Naive thymus-derived CD8-positive, alpha-beta T cell (primary cell): ENCODE results near the gene INHBC. TPM values are rescaled to one million over a fixed set of nuclear protein-coding genes. Genes with fewer than 3 reads are reported as not detected.

ENCODE experiments used
- ATAC-seq, 2 donors: fragments of 150-1000 bp; cut with Tn5 transposase in 1 of 2; sonication (Bioruptor Pico), chemical (Tn5 transposase) in 1 of 2; 1 replicate in 1 of 2; 2 replicates in 1 of 2; pipeline ENCODE4 v1.10.0; 2021; ENCODE audit warnings: mild to moderate bottlenecking in 2 of 2, moderate library complexity in 2 of 2
- POLR2A ChIA-PET: fragments of 350-600 bp; sonication (Branson Sonifier 250); formaldehyde crosslinking; loops from one replicate; lab custom pipeline; 2021; ENCODE audit warnings: antibody characterized with exemption; lab: Charles Lee
- DNase-seq, 10 donors: peaks; one replicate each; pipeline versions ENCODE4 v3.0.0 to v3.0.0-alpha.2; 2020 to 2022
- H3K27ac Mint-ChIP-seq, 10 donors: one replicate each; pipeline ENCODE4 v1.8.0; 2020 to 2022; ENCODE audit warnings: mild to moderate bottlenecking in 10 of 10, mixed read lengths in 10 of 10, moderate library complexity in 4 of 10, inconsistent platforms in 1 of 10
- H3K27me3 Mint-ChIP-seq, 5 donors: one replicate each; pipeline ENCODE4 v1.8.0; 2021 to 2022; ENCODE audit warnings: mixed read lengths in 5 of 5
- H3K36me3 Mint-ChIP-seq, 3 donors: one replicate each; pipeline ENCODE4 v1.8.0; 2020 to 2022; ENCODE audit warnings: mixed read lengths in 3 of 3, mild to moderate bottlenecking in 2 of 3, inconsistent platforms in 1 of 3
- H3K4me1 Mint-ChIP-seq, 4 donors: one replicate each; pipeline ENCODE4 v1.8.0; 2021 to 2022; ENCODE audit warnings: mixed read lengths in 4 of 4
- H3K4me3 Mint-ChIP-seq, 10 donors: one replicate each; pipeline ENCODE4 v1.8.0; 2020 to 2022; ENCODE audit warnings: mild to moderate bottlenecking in 10 of 10, mixed read lengths in 10 of 10, moderate library complexity in 6 of 10, inconsistent platforms in 1 of 10
- H3K9me3 Mint-ChIP-seq, 9 donors: one replicate each; pipeline ENCODE4 v1.8.0; 2020 to 2022; ENCODE audit warnings: mixed read lengths in 9 of 9, mild to moderate bottlenecking in 3 of 9, inconsistent platforms in 1 of 9, moderate library complexity in 1 of 9
- polyA plus RNA-seq, 3 donors: library from polyadenylated mRNA; unstranded; fragments of 300-500 nt; fragmentation: Illumina TruSeq; gene quantifications; one replicate each; pipeline ENCODE4 v1.2.3, GENCODE V29; 2021
- total RNA-seq, 8 experiments: library from RNA in 2 of 8; stranded (reverse) in 2 of 8; gene quantifications; one replicate each; pipeline ENCODE4 v1.2.3 and lab custom pipeline; 2021 to 2026

The INHBC gene
- total and polyA plus RNA-seq, 5 experiments from 2014 or later, result 0.18 to 0.19 TPM; not detected in 3

DNA sequence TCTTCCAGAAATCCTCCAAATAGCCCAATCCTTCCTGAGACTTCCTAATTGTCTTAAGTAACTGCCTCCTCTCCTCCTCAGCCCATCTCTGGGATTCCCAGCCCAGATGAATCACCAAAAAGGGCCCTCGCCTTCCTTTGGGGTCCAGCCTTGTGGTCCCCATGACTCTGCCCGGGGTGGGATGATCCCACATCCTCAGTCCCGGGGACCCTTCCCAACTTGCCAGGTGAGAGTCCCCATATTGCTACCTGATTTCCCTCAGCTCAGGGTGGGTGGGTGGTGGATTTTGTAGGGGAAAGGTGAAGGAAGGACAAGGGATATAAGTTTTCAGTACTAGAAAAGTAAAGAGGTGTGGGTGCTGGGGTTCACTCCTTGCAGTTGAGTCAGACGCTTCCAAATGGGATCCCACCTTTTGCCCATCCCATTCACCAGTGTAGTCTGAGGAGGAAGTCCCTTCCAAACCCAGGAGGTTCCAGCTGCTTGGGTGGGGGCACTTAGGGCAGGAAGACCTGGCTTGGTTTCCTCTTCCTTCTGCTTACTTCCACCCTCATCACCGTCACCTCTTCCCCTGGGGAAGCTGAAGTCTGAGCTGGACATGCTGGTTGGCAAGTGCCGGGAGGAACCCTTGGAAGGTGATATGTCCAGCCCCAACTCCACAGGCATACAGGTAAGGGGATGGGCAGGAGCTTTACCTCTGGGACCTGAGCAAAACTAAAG, 30.6 kb downstream of the INHBC start:
- Mint-ChIP-seq H3K4me1 (peaks cover 28 to 50% (median 41%) of the 10 kb centered on the region in 4 donors), H3K27me3 (peaks cover 0 to 3% (median 0%) of the 10 kb centered on the region in 5 donors), H3K27ac (peak overlapping the region in 9 of 10 donors; percentile 24 to 91 (median 68)), H3K9me3 (no peaks in the 10 kb centered on the region), H3K4me3 (no peak overlapping the region), H3K36me3 (peaks cover 0 to 25% (median 5%) of the 10 kb centered on the region in 3 donors)
- DNase-seq (no peak), ATAC-seq (no peak)
- POLR2A ChIA-PET, result interaction anchor here (0.6 to 2.1 kb wide), 4 partner anchors 11 to 54 kb away, joined by 3 to 20 read pairs (median 4); partner anchors contain the start of gene DDIT3

DNA sequence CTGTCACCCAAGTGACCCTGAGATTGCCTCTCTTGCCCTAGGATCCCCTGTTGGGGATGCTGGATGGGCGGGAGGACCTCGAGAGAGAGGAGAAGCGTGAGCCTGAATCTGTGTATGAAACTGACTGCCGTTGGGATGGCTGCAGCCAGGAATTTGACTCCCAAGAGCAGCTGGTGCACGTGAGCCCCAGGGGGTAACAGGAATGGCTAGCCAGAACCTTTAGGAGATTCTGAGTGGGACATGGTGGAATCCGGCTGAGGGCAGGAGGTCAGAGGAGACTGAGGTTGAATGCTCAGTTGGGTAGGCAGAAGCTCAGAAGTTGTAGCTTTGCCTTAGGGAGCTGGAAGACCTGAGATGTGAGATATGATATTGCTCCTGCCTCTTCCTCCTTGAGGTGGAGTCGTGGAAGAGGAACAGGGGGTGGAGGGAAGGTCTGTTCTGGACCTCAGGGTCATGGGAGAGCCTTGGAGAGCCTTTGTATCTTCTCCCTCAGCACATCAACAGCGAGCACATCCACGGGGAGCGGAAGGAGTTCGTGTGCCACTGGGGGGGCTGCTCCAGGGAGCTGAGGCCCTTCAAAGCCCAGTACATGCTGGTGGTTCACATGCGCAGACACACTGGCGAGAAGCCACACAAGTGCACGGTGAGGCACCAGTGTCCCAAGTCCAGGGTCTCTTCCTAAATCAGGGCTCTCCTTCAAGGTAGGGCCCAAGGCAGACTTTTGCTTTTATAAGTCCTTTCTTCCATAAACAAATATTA, 31.3 kb downstream of the INHBC start:
- Mint-ChIP-seq H3K9me3 (no peaks in the 10 kb centered on the region), H3K4me3 (no peak overlapping the region), H3K27me3 (peaks cover 0 to 2% (median 0%) of the 10 kb centered on the region in 5 donors), H3K27ac (peak overlapping the region; percentile 9 to 91 (median 78)), H3K4me1 (peaks cover 24 to 43% (median 37%) of the 10 kb centered on the region in 4 donors), H3K36me3 (peaks cover 0 to 30% (median 5%) of the 10 kb centered on the region in 3 donors)
- ATAC-seq, result no peak
- POLR2A ChIA-PET, result interaction anchor here (0.9 to 1.5 kb wide), 2 partner anchors 10 to 13 kb away, joined by 3 to 20 read pairs; no protein-coding TSS in a partner anchor
- DNase-seq, result no peak

DNA sequence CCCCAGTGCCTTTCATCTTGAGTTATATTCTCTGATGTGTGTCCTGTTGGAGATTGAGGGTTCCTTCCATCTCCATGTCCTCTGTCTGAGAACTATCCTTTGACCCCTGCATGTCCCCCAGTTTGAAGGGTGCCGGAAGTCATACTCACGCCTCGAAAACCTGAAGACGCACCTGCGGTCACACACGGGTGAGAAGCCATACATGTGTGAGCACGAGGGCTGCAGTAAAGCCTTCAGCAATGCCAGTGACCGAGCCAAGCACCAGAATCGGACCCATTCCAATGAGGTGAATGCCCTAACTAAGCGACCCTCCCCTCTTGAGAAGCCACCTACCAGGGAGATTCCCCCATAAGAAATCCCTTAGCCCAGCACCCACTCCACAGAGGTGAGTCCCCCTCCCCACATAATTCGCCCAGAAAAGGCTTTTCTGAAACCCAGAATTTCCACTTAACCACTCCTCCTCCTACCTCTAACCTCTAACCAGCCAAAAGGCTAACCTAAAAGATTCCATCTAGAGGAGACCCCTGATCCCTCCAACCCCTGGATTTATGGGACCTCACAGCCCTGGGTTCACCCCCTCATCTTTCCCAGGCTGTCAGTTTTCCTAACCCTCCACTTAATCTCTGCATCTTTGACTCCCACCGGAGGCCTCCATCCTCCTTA, 32.8 kb downstream of the INHBC start:
- H3K4me1 Mint-ChIP-seq, result peaks cover 22 to 47% (median 38%) of the 10 kb centered on the region in 4 donors
- H3K9me3 Mint-ChIP-seq, result no peaks in the 10 kb centered on the region
- H3K4me3 Mint-ChIP-seq, result no peak overlapping the region

DNA sequence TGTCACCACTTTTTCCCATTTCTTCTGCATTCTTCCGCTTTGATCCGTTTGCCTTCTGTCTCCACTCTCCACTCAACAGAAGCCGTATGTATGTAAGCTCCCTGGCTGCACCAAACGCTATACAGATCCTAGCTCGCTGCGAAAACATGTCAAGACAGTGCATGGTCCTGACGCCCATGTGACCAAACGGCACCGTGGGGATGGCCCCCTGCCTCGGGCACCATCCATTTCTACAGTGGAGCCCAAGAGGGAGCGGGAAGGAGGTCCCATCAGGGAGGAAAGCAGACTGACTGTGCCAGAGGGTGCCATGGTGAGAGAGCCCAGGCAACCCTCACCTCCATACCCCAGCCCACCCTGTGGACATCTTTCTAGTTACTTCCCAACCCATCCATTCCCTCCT, 33.3 kb downstream of the INHBC start:
- H3K36me3 Mint-ChIP-seq, result peaks cover 0 to 50% (median 7%) of the 10 kb centered on the region in 3 donors
- ATAC-seq, result peak in 1 of 2 donors; percentile 5

More for the DNA sequence above, 32.8 kb downstream of the INHBC start:
- ATAC-seq, result no peak
- peaks cover 0 to 44% (median 5%) of the 10 kb centered on the region in 3 donors for H3K36me3 Mint-ChIP-seq
- DNase-seq, result no peak
- H3K27ac Mint-ChIP-seq, result peak overlapping the region in 9 of 10 donors; percentile 41 to 85 (median 62)
- H3K27me3 Mint-ChIP-seq, result peaks cover 0 to 2% (median 0%) of the 10 kb centered on the region in 5 donors
- POLR2A ChIA-PET, result interaction anchor here (0.5 kb wide), 1 partner anchor 249 kb away, joined by 5 read pairs; no protein-coding TSS in a partner anchor

DNA sequence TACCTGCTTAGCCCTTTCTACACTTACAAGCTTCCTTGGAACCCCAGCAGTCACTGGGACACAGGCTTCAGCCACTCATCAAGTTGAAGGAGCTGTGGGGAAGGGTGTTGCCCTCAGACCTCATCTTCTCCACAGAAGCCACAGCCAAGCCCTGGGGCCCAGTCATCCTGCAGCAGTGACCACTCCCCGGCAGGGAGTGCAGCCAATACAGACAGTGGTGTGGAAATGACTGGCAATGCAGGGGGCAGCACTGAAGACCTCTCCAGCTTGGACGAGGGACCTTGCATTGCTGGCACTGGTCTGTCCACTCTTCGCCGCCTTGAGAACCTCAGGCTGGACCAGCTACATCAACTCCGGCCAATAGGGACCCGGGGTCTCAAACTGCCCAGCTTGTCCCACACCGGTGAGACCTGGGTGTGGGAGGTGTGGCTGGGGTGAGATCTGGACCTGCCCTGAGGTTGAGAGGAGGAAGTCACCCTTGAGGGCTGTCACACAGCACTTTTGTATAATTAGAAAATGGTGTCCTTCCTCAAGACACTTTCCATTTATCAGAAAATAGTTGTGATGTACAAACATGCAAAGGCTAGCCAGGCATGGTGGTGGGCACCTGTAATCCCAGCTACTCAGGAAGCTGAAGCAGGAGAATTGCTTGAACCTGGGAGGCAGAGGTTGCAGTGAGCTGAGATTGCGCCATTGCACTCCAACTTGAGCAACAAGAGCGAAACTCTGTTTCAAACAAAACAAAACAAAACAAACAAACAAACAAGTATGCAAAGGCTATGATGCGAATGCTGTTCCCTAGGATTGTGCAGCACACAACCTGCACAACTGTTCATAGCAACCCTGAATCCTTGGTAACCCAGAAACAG, 34.9 kb downstream of the INHBC start:
- POLR2A ChIA-PET, result interaction anchor here (0.9 to 1.5 kb wide), 4 partner anchors 8 to 11 kb away, joined by 3 to 5 read pairs (median 4); partner anchors contain the start of gene GLI1
- ATAC-seq, result no peak
- Mint-ChIP-seq H3K27ac (peak overlapping the region in 8 of 10 donors; percentile 25 to 85 (median 58)), H3K4me1 (peaks cover 30 to 61% (median 47%) of the 10 kb centered on the region in 4 donors), H3K9me3 (no peaks in the 10 kb centered on the region), H3K4me3 (no peak overlapping the region), H3K36me3 (peaks cover 5 to 66% (median 11%) of the 10 kb centered on the region in 3 donors), H3K27me3 (no peaks in the 10 kb centered on the region)
- no peak for DNase-seq

More for the DNA sequence above, 33.3 kb downstream of the INHBC start:
- Mint-ChIP-seq H3K4me1 (peaks cover 18 to 47% (median 38%) of the 10 kb centered on the region in 4 donors), H3K27ac (peak overlapping the region in 9 of 10 donors; percentile 63 to 90 (median 76)), H3K27me3 (no peaks in the 10 kb centered on the region), H3K9me3 (no peaks in the 10 kb centered on the region), H3K4me3 (no peak overlapping the region)
- POLR2A ChIA-PET, result interaction anchor here (0.5 kb wide), 1 partner anchor 248 kb away, joined by 5 read pairs; no protein-coding TSS in a partner anchor
- no peak for DNase-seq

DNA sequence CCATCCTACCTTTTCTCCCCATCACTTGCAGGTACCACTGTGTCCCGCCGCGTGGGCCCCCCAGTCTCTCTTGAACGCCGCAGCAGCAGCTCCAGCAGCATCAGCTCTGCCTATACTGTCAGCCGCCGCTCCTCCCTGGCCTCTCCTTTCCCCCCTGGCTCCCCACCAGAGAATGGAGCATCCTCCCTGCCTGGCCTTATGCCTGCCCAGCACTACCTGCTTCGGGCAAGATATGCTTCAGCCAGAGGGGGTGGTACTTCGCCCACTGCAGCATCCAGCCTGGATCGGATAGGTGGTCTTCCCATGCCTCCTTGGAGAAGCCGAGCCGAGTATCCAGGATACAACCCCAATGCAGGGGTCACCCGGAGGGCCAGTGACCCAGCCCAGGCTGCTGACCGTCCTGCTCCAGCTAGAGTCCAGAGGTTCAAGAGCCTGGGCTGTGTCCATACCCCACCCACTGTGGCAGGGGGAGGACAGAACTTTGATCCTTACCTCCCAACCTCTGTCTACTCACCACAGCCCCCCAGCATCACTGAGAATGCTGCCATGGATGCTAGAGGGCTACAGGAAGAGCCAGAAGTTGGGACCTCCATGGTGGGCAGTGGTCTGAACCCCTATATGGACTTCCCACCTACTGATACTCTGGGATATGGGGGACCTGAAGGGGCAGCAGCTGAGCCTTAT, 35.8 kb downstream of the INHBC start:
- peaks cover 5 to 74% (median 12%) of the 10 kb centered on the region in 3 donors for H3K36me3 Mint-ChIP-seq
- ATAC-seq, result no peak
- POLR2A ChIA-PET, result interaction anchor here (0.6 to 1.5 kb wide), 4 partner anchors 9 to 268 kb away, joined by 4 to 5 read pairs (median 4); partner anchors contain the start of genes AGAP2 and GLI1
- no peak for DNase-seq
- no peaks in the 10 kb centered on the region for H3K9me3 Mint-ChIP-seq
- H3K27me3 Mint-ChIP-seq, result no peaks in the 10 kb centered on the region
- no peak overlapping the region for H3K4me3 Mint-ChIP-seq
- peak overlapping the region in 3 of 10 donors; percentile 25 to 68 (median 63) for H3K27ac Mint-ChIP-seq
- peaks cover 34 to 63% (median 54%) of the 10 kb centered on the region in 4 donors for H3K4me1 Mint-ChIP-seq

DNA sequence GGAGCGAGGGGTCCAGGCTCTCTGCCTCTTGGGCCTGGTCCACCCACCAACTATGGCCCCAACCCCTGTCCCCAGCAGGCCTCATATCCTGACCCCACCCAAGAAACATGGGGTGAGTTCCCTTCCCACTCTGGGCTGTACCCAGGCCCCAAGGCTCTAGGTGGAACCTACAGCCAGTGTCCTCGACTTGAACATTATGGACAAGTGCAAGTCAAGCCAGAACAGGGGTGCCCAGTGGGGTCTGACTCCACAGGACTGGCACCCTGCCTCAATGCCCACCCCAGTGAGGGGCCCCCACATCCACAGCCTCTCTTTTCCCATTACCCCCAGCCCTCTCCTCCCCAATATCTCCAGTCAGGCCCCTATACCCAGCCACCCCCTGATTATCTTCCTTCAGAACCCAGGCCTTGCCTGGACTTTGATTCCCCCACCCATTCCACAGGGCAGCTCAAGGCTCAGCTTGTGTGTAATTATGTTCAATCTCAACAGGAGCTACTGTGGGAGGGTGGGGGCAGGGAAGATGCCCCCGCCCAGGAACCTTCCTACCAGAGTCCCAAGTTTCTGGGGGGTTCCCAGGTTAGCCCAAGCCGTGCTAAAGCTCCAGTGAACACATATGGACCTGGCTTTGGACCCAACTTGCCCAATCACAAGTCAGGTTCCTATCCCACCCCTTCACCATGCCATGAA, 36.5 kb downstream of the INHBC start:
- DNase-seq (no peak), ATAC-seq (no peak)
- H3K9me3 Mint-ChIP-seq, result no peaks in the 10 kb centered on the region
- H3K4me3 Mint-ChIP-seq, result no peak overlapping the region
- peaks cover 5 to 78% (median 12%) of the 10 kb centered on the region in 3 donors for H3K36me3 Mint-ChIP-seq
- POLR2A ChIA-PET, result interaction anchor here (0.5 to 4.7 kb wide), 5 partner anchors 9 to 370 kb away, joined by 3 to 25 read pairs (median 4); partner anchors contain the start of gene AGAP2
- H3K27ac Mint-ChIP-seq, result peak overlapping the region in 8 of 10 donors; percentile 63 to 87 (median 70)
- H3K4me1 Mint-ChIP-seq, result peaks cover 29 to 68% (median 57%) of the 10 kb centered on the region in 4 donors
- H3K27me3 Mint-ChIP-seq, result no peaks in the 10 kb centered on the region

DNA sequence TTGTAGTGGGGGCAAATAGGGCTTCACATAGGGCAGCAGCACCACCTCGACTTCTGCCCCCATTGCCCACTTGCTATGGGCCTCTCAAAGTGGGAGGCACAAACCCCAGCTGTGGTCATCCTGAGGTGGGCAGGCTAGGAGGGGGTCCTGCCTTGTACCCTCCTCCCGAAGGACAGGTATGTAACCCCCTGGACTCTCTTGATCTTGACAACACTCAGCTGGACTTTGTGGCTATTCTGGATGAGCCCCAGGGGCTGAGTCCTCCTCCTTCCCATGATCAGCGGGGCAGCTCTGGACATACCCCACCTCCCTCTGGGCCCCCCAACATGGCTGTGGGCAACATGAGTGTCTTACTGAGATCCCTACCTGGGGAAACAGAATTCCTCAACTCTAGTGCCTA, 37.1 kb downstream of the INHBC start:
- DNase-seq (no peak), ATAC-seq (no peak)
- Mint-ChIP-seq H3K4me3 (peak overlapping the region in 1 of 10 donors; percentile 7), H3K4me1 (peaks cover 34 to 71% (median 62%) of the 10 kb centered on the region in 4 donors), H3K27me3 (no peaks in the 10 kb centered on the region), H3K27ac (peak overlapping the region; percentile 63 to 88 (median 74)), H3K9me3 (no peaks in the 10 kb centered on the region), H3K36me3 (peaks cover 5 to 82% (median 15%) of the 10 kb centered on the region in 3 donors)
- POLR2A ChIA-PET, result interaction anchor here (0.5 to 4.7 kb wide), 5 partner anchors 10 to 1642 kb away, joined by 3 to 25 read pairs (median 3); partner anchors contain the start of gene DNAJC14

DNA sequence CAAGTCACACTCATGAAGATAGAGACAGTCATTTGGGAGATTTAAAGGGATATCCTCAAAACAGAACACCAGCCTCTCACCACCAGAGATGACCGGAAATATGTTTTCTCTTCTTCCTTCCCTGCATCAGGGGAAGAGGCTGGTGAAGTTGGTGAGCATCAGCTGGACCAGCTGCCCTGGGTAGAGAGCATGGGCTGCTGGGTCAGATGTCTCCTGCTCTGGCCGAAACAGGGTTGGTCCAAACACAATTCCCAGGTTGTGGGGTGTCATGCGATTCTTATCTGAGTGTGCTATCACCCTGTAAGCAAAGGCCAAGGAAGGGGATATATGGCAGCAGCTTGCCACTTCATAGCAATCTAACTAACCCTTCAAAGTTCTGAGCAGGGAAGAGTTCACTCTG, 37.8 kb downstream of the INHBC start:
- H3K27me3 Mint-ChIP-seq, result no peaks in the 10 kb centered on the region
- ATAC-seq, result no peak
- peak overlapping the region in 7 of 10 donors; percentile 7 to 75 (median 43) for H3K4me3 Mint-ChIP-seq
- DNase-seq, result no peak
- peaks cover 34 to 73% (median 67%) of the 10 kb centered on the region in 4 donors for H3K4me1 Mint-ChIP-seq
- POLR2A ChIA-PET, result interaction anchor here (0.6 to 4.7 kb wide), 4 partner anchors 11 to 1643 kb away, joined by 3 to 25 read pairs (median 4); partner anchors contain the start of genes DDIT3 and DNAJC14
- H3K36me3 Mint-ChIP-seq, result peaks cover 5 to 78% (median 15%) of the 10 kb centered on the region in 3 donors
- H3K9me3 Mint-ChIP-seq, result no peaks in the 10 kb centered on the region
- H3K27ac Mint-ChIP-seq, result peak overlapping the region; percentile 66 to 88 (median 76)

DNA sequence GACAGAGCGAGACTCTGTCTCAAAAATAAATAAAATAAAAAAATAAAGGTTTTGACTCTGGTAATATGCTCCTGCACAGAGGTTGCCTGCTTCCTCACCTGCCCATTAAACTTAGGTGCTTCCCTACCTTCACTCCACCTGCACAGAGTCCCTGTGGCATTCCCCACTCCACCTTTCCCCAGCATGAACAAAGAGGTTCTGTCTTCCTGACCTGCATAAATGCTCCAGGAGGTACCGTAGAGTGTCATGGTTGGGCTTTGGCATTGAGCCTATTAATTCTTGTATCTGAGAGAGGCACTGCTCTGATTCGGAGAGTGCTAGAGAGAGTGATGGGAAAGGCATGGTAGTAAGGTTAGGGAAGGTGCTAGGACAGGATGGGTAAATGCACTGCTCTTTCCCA, 38.8 kb downstream of the INHBC start:
- no peak for DNase-seq
- Mint-ChIP-seq H3K27ac (peak overlapping the region; percentile 51 to 94 (median 86)), H3K9me3 (no peaks in the 10 kb centered on the region), H3K27me3 (no peaks in the 10 kb centered on the region), H3K4me1 (peaks cover 29 to 75% (median 72%) of the 10 kb centered on the region in 4 donors), H3K36me3 (peaks cover 5 to 68% (median 10%) of the 10 kb centered on the region in 3 donors), H3K4me3 (peak overlapping the region in 9 of 10 donors; percentile 1 to 81 (median 39))
- POLR2A ChIA-PET, result interaction anchor here (0.6 to 10.3 kb wide), 4 partner anchors 9 to 45 kb away, joined by 4 to 135 read pairs (median 45); partner anchors contain the start of genes DDIT3 and MARS1
- no peak for ATAC-seq
